NCI-H2227 (cell line): Measurements from ENCODE around the gene TSPO2.

Experiments used
- DNase-seq: peaks from one replicate; lab custom pipeline; 2025; ENCODE audit not compliant: unreplicated experiment; lab: John Stamatoyannopoulos, UW

TSPO2 gene

DNA sequence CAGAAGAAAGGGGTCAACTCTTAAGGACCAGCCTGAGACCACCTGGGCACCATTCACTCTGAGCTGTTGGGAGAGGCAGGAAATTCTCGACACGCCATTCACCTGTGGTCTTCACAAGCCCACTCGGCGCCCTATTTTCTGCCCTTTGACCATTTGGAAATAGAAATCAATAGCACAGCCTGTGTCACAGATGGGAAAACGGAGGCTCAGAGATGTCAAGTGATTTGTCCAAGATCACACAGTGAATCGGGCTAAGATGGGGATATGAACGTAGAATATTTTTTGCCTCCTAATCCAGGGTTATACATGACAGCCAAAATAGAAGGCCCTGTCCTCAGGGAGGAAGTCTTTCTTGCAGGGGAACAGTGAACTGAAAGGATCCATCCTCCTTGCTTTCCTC is 7.7 kb downstream of the TSPO2 start:
- DNase-seq: no peak

DNA sequence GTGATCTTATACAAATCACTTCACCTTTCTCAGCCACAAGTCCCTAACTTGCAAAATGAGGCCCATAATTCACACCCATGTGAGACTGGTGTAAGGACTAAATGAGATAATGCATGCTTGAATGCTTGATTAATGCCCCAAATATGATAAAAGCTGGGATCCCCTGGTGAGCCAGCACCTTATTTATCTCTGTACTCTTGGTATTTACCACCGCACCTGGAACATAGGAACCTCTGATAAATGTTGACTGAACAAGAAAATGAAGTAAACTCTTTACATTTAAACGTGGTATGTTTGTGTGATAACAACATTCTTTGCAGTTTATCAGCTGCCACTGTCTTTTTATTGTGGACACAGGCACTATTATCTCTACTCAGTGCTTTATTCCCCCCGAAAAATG is 8.3 kb downstream of the TSPO2 start:
- no peak for DNase-seq

GRCh38 chr6:41051873-41052272 is 9.6 kb downstream of the TSPO2 start:
- DNase-seq: no peak

- DNase-seq: no peak
Measured at GRCh38 chr6:41053041-41053440, 10.8 kb downstream of the TSPO2 start, which contains the start of gene APOBEC2. Gene APOBEC2 (plus strand): TSS chr6:41053202. CDS start chr6:41053348, 146 bp downstream.

DNA sequence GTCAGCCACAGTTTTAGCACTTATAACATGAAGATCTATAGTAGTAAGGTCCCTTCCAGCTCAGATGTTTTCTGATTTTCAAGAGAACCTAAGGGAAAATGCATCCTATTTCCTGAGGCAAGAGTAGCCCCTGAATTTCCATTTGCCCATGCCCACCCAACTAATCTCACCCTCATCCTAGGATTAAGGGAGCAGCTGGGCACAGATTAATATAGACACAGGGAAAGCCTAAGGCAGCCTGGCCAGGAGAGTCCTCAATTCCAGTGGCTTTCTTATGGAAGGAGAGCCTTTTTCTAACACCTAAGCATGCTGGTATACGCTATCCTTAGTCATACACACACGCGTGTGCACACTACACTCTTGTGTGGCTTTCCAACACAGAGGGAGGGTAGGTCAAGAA is 12.2 kb downstream of the TSPO2 start:
- no peak for DNase-seq

DNA sequence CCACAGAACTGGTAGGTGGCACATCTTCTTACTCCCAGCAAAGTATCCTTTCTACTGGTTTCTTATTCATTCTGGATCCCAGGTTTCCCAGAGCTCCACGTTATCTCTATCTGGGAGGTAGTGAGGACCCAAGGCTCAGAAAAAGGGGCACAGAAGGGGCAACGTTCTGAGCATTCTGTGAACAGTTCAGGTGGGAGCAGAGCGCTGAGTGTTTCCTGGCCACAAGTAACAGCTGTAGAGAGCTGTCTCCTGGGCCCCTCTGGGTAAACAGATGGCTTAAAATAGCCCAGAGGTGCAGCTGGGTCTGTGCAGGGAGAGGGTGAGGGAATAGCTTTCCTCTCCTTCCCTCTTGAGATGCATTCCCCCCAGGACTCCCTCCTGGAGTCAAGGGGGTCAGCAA is 12.9 kb downstream of the TSPO2 start:
- no peak for DNase-seq

DNA sequence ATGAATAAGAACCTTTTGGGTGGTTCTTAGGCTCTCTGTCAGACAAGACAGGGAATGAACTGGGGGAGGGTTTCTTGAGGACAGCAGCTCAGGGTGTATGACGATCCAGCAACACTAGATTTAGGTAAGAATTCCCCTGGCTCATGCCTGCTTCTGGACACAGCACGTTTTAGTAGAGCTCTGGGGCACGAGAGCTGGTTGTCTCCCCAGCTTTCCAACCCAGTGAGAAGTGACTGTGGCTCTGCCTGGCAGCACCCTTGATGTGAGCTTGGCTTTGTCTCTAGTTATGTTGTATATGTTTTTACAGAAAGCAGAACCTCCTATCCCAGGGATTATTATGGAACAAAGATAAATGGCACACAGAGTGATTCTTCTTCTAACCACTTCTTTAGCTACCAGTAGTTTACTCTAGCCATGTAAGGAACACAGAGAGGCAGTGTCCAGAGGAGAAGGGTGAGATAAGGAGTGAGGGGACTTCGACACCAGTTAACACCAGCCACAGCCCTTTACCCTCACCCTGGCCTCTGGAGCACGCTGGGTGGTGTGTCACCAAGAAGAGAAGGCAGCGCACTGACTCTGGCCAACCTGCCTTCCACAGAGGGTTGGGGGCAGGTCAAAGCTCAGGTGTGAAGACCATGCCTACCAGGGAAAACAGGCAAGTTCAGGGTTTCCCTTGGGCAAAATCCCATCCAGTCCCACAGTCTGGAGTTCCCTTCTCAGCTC is 14.7 kb downstream of the TSPO2 start:
- no peak for DNase-seq

GRCh38 chr6:41058783-41059181 is 16.5 kb downstream of the TSPO2 start:
- DNase-seq: no peak

DNA sequence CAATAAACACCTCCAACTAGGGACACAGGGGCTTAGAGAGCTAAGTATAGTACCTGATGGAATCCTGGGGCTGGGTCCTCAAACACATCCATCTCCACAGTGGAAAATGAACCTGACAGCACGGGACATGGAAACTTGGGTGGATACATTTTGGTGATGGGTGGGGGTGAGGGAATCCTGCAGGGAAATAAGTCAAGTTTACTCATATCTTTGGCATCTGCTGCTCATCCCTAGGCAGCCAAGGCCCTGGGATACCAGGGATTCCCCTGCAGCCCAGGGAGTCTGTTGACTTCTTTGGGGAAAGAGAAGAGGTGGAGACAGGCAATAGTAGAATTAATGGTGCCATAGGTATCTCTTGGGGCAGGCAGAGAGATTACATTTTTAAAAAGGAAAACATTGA is 17.3 kb downstream of the TSPO2 start:
- DNase-seq: no peak

GRCh38 chr6:41061196-41061726 is 19.0 kb downstream of the TSPO2 start:
- DNase-seq: no peak

GRCh38 chr6:41062056-41062455 is 19.8 kb downstream of the TSPO2 start:
- DNase-seq: no peak

GRCh38 chr6:41063884-41064285 is 21.6 kb downstream of the TSPO2 start:
- DNase-seq: no peak

DNA sequence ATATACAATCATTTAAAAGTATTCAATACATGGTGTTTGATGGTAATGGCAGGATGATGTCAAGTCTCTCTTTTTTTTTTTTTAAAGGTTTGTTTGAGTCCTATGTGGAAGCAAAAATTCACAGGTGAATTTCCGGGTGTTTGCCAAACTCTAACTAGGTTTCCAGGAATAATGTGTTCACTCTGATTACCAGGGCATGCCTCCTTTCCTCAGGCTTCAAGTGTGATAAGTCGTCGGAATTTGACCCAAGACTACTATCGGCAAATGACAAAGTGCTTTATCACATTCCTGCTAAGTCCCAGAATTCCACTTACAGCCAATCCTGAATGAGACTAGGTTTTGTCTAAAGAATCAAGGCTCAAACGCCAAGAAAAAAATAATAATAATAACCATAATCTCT is 22.6 kb downstream of the TSPO2 start:
- no peak for DNase-seq

- no peak for DNase-seq
Measured at GRCh38 chr6:41065550-41066026, 23.3 kb downstream of the TSPO2 start.

- peak; percentile 73 for DNase-seq
Measured at GRCh38 chr6:41066867-41067304, 24.6 kb downstream of the TSPO2 start.

- DNase-seq: no peak
Measured at GRCh38 chr6:41071501-41071922, 29.2 kb downstream of the TSPO2 start.

DNA sequence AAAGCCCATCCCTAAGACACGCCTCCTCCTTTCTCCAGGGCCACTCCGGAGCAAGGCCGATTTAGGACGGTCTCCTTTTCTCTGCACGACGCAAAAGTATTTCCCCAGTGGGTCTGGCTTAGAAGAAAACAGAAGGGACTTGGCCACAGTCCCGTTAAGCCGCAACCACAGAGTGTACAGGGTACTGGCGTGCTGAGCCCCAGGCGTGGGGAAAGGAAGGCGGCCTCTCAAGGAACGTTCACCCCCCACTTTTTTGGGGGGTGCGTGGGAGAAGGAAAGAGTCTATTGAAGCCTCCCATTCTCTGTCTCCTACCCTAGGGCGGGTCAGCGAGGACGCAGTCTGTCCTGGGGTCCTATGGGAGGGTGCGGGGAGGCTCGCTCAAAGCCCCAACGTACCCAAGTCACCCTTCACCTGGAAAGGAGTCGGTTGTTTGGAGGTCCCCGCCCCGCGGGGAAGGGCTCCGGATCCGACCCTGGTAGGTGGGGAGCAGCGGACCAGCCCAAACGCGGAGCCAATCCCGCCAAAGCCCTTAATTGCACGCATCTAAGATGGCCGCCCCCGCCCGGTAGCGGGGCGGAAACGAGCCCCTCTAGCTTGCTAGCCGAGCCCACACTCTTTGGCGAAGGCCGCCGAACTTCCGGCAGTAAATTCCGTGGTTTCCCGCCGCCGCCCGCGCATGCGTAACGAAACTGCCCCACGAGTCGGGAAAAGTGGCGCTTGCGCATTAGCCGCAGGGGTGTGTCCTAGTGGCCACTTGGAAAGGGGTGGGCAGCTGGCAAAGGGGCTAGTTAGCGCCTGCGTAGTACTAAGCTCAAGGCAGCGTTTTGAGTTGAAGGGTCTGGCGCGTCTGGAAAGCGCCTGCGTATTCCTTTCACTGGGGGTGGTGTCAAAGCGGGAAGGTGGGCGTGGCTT is 29.9 kb downstream of the TSPO2 start, which contains the start of gene OARD1:
TSS of gene OARD1 (minus strand) at position 434 of the 913 bp plus-strand sequence. CDS start 722 bp downstream, outside the sequence.
- peak; percentile 100 for DNase-seq

- DNase-seq: peak; percentile 100
Measured at GRCh38 chr6:41072836-41073202, 30.6 kb downstream of the TSPO2 start, which contains the start of gene NFYA. Gene NFYA (plus strand): TSS chr6:41072974. CDS start chr6:41079090, 6,116 bp downstream.

DNA sequence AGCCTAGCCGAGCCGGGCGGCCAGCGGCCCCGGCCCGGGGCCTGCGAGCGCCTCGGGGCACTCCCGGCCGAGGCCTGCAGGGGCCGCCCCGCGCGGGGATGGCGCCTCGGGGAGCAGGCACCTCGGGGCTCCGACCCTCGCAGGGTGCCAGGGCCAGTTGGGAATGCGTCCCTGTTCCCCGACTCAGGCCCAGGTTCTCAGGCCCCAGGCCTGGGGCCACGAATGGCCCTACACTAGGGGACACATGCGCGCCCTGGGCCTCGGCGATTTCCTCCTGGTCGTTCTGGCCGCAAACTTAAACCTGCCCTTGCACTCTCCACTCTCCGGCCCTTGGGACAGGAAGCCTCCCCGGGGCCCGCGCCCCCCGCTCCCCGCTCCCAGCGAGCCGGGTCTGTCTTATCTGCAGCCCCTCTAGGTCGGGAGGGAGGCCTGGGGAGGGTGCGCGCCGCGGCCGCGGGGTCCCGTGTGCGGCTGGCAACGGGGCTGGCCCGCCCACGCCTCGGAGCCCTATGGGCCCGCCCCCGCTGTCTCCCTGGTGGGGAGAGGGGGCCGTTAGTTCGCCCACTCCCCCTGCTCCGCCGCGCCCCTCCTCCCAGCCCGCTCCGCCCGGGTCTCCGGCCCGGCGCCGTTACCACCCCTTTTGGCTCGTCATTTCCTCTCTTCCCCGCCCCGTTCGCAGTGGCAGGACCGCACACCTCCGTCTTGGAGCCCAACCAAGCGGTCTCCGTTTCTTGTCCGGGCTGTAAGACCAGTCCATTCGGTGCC is 31.1 kb downstream of the TSPO2 start:
- peak; percentile 90 for DNase-seq

DNA sequence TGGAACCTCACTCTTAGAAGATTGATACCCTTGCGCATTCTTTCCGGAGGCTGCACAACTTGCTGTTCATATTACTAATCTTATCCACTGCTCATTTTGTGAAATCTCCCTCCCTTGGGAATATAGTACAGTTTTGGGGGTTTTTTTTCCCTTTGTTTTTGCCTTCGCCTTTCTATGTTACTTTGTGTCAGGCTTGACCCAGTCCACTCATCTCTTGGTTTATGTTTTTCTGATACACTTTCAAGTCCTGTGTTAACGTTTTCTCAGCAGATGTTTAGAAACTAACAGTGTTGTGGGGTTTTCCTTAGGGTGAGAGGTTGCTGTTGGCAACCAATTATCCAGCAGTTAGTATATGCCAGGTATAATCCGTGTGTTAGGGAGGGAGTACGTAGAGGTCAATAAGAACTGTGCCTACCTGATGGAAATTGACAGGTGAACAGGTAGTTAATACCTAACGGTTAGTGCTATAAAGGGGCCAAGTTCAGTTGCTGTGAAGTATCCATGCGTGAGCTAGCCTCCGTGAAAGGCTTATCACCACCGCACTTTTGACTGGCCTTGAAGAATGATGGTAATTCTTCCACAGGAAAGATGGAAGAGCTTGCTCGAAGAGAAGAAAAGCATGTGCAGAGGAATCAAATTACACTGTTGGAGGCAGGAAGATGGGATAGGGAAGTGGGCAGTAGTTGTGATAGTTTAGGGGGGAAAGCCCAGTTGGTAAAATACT is 31.9 kb downstream of the TSPO2 start:
- no peak for DNase-seq
